Activated T-helper 17 cell treated with anti-CD3 and anti-CD28 coated beads, Interleukin-2, amount 50 U/mL, for 72 hours (primary cell): ENCODE results near the gene CTNNA3. TPM values are rescaled to one million over a fixed set of nuclear protein-coding genes. Genes with fewer than 3 reads are reported as not detected.

Experiments
- ATAC-seq: fragments of 150-1000 bp; cut with Tn5 transposase; replicated peaks from 2 replicates; pipeline ENCODE4 v1.10.0; 2021; ENCODE audit warnings: mild to moderate bottlenecking, moderate library complexity
- H3K27ac Mint-ChIP-seq: one replicate; pipeline ENCODE4 v1.8.0; 2022; ENCODE audit warnings: mixed read lengths
- H3K27me3 Mint-ChIP-seq: one replicate; pipeline ENCODE4 v1.8.0; 2022; ENCODE audit warnings: mixed read lengths
- H3K36me3 Mint-ChIP-seq: one replicate; pipeline ENCODE4 v1.8.0; 2022; ENCODE audit warnings: low read depth, mild to moderate bottlenecking, mixed read lengths
- H3K4me1 Mint-ChIP-seq: one replicate; pipeline ENCODE4 v1.8.0; 2022; ENCODE audit warnings: mixed read lengths
- H3K4me3 Mint-ChIP-seq: one replicate; pipeline ENCODE4 v1.8.0; 2022; ENCODE audit warnings: mild to moderate bottlenecking, mixed read lengths
- H3K9me3 Mint-ChIP-seq: one replicate; pipeline ENCODE4 v1.8.0; 2022; ENCODE audit warnings: mixed read lengths
- total RNA-seq, 2 donors: library from RNA; stranded (reverse); gene quantifications; one replicate each; pipeline ENCODE4 v1.2.3, GENCODE V29; 2022

The CTNNA3 gene
- total RNA-seq, 2 donors from 2014 or later = 5.7 TPM; not detected in 1

DNA sequence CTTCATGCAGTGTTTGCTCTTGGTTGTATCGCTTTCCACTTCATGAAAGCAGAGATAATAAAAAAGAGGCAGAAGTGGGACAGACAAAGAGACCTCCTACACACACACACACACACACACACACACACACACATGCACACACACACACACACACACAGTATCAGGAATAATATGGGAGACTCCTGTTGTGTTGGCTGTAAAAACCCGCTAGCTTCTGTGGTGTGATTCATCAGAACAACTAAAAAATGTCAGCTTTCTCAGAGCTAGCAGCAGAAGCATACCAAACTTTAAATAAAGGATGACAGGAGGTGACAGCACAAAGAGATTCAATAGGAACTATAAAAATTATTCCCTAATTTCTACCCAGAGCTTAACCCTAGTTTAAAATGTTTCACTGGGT, 918.3 kb downstream of the CTNNA3 start:
- peaks cover 3% of the 10 kb centered on the region for H3K9me3 Mint-ChIP-seq
- no peak overlapping the region for H3K27ac Mint-ChIP-seq
- H3K4me1 Mint-ChIP-seq = no peaks in the 10 kb centered on the region
- no peaks in the 10 kb centered on the region for H3K27me3 Mint-ChIP-seq
- no peaks in the 10 kb centered on the region for H3K36me3 Mint-ChIP-seq
- no peak for ATAC-seq
- H3K4me3 Mint-ChIP-seq = no peak overlapping the region

- Mint-ChIP-seq H3K4me1 (no peaks in the 10 kb centered on the region), H3K9me3 (no peaks in the 10 kb centered on the region), H3K4me3 (no peak overlapping the region), H3K27ac (no peak overlapping the region), H3K36me3 (no peaks in the 10 kb centered on the region), H3K27me3 (peaks cover 3% of the 10 kb centered on the region)
- ATAC-seq = no peak
These were observed 922.5 kb downstream of the CTNNA3 start for GRCh38 chr10:66773472-66773817.

GRCh38 chr10:66772548-66773471, 923.2 kb downstream of the CTNNA3 start:
- no peak for ATAC-seq
- H3K9me3 Mint-ChIP-seq = no peaks in the 10 kb centered on the region
- H3K27me3 Mint-ChIP-seq = peaks cover 3% of the 10 kb centered on the region
- no peak overlapping the region for H3K4me3 Mint-ChIP-seq
- no peaks in the 10 kb centered on the region for H3K4me1 Mint-ChIP-seq
- H3K27ac Mint-ChIP-seq = no peak overlapping the region
- no peaks in the 10 kb centered on the region for H3K36me3 Mint-ChIP-seq

- H3K27ac Mint-ChIP-seq = no peak overlapping the region
- no peaks in the 10 kb centered on the region for H3K9me3 Mint-ChIP-seq
- H3K27me3 Mint-ChIP-seq = peaks cover 3% of the 10 kb centered on the region
- H3K4me3 Mint-ChIP-seq = no peak overlapping the region
- ATAC-seq = no peak
- no peaks in the 10 kb centered on the region for H3K36me3 Mint-ChIP-seq
- H3K4me1 Mint-ChIP-seq = no peaks in the 10 kb centered on the region
These were observed 928.3 kb downstream of the CTNNA3 start for GRCh38 chr10:66767707-66768106.

DNA sequence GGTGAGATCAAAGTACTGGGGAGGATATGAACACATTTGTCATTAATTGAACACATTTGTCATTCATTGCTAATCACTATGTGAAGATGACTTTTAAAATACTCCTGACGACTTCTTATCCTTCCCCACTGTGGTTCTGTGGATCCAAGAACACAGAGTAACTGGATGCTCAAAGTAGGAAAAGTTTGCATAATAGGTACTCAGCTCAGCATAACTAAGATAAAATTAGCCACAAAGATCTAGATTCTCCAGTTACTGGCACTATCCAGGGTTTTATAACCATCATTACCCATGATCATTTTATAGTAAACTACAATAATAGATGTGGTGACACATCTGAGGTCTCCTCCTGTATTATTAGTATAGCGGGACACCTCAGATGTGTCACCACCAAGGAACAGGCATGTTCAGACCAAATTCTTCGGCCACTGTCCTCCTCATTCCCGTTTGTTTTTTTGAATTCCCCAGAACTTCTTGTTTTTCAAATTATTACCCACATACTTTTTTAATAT, 933.7 kb downstream of the CTNNA3 start:
- Mint-ChIP-seq H3K36me3 (no peaks in the 10 kb centered on the region), H3K27ac (no peak overlapping the region), H3K4me1 (no peaks in the 10 kb centered on the region), H3K4me3 (no peak overlapping the region), H3K27me3 (no peaks in the 10 kb centered on the region), H3K9me3 (no peaks in the 10 kb centered on the region)
- ATAC-seq = no peak

- Mint-ChIP-seq H3K4me1 (no peaks in the 10 kb centered on the region), H3K27me3 (no peaks in the 10 kb centered on the region), H3K4me3 (no peak overlapping the region), H3K36me3 (no peaks in the 10 kb centered on the region), H3K27ac (no peak overlapping the region), H3K9me3 (no peaks in the 10 kb centered on the region)
- ATAC-seq = no peak
These were observed 935.1 kb downstream of the CTNNA3 start for GRCh38 chr10:66760941-66761340.

DNA sequence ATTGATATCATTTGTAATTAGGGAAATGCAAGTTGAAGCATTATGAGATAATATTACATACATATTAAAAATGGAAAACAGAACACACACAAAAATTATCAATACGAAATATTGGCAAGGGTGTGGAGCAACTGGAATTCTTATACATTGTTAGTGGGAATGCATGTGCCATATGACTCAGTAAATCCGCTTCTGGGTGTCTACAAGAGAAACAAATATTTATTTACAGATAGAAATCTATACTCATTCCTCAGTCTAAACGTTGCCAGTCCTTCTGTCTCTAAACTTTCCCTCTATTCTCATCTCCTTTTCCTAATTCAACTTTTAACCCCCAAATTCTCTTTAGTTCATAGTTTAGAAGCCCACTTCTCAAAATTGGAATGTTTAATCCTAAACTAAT, 940.5 kb downstream of the CTNNA3 start:
- Mint-ChIP-seq H3K36me3 (no peaks in the 10 kb centered on the region), H3K4me3 (no peak overlapping the region), H3K4me1 (no peaks in the 10 kb centered on the region), H3K9me3 (no peaks in the 10 kb centered on the region), H3K27ac (no peak overlapping the region), H3K27me3 (no peaks in the 10 kb centered on the region)
- ATAC-seq = no peak

DNA sequence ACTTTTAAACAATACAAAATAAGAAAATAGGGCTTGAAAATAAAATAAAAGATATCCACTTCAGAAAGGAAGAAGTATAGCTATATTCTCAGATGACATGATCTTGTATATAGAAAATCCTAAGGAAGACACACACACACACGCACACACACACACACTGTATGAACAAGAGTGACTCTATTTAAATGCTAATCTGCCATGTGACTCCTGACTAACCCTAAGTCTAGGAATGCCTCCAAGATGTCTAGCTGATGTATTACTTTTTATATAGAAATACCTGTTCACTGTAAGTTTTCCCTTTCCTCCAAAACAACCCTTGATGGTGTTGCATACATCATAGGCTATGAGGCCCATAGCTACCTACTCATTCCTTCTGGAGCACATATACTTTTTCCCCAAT, 943.3 kb downstream of the CTNNA3 start:
- no peak overlapping the region for H3K4me3 Mint-ChIP-seq
- ATAC-seq = no peak
- no peaks in the 10 kb centered on the region for H3K4me1 Mint-ChIP-seq
- no peaks in the 10 kb centered on the region for H3K36me3 Mint-ChIP-seq
- peaks cover 3% of the 10 kb centered on the region for H3K9me3 Mint-ChIP-seq
- no peaks in the 10 kb centered on the region for H3K27me3 Mint-ChIP-seq
- H3K27ac Mint-ChIP-seq = no peak overlapping the region

DNA sequence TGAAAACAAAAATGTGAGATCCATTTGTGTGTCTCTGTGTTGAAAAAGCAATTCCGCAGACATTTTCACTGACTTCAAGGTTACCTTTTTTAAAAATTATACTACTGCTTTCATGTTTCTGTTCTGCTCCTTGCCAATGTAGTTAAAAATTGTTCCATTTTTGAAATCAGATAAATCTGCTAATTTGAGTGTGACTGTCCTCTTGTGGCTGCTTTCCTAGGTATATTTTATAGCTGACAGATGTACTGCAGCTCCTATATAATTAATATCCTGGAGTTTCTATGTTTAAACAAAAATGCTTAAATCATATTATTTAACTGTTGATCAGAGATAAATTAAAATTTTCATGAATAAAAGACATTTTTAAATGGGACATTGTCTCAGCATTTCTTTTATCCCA, 947.8 kb downstream of the CTNNA3 start:
- H3K27ac Mint-ChIP-seq = no peak overlapping the region
- H3K36me3 Mint-ChIP-seq = no peaks in the 10 kb centered on the region
- H3K4me3 Mint-ChIP-seq = no peak overlapping the region
- no peaks in the 10 kb centered on the region for H3K27me3 Mint-ChIP-seq
- H3K9me3 Mint-ChIP-seq = peaks cover 3% of the 10 kb centered on the region
- no peak for ATAC-seq
- no peaks in the 10 kb centered on the region for H3K4me1 Mint-ChIP-seq

- H3K4me1 Mint-ChIP-seq = no peaks in the 10 kb centered on the region
- ATAC-seq = peak; percentile 18
- no peak overlapping the region for H3K4me3 Mint-ChIP-seq
- H3K9me3 Mint-ChIP-seq = peaks cover 3% of the 10 kb centered on the region
- H3K27me3 Mint-ChIP-seq = no peaks in the 10 kb centered on the region
- H3K36me3 Mint-ChIP-seq = no peaks in the 10 kb centered on the region
- H3K27ac Mint-ChIP-seq = no peak overlapping the region
These were observed 948.5 kb downstream of the CTNNA3 start for GRCh38 chr10:66747451-66747850.

DNA sequence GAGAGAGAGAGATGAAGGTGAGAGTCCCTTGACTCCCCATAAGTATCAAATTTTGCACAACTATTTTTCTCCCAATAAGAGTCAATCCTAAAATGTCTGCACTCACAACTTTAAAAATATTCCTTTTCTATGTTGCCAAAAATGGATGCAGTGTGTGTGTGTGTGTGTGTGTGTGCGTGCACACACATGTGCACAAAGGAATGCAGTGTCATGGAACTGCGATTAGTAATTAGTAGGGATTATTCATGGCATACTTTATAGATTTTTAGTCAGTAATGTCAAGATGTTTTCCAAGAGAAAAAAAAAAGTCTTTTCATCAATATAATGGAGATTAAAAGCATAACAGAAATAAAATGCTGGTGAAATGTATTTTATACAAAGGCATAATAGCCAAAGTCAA, 949.3 kb downstream of the CTNNA3 start:
- Mint-ChIP-seq H3K4me3 (no peak overlapping the region), H3K27ac (no peak overlapping the region), H3K4me1 (no peaks in the 10 kb centered on the region), H3K27me3 (no peaks in the 10 kb centered on the region), H3K36me3 (no peaks in the 10 kb centered on the region), H3K9me3 (peaks cover 3% of the 10 kb centered on the region)
- ATAC-seq = no peak

DNA sequence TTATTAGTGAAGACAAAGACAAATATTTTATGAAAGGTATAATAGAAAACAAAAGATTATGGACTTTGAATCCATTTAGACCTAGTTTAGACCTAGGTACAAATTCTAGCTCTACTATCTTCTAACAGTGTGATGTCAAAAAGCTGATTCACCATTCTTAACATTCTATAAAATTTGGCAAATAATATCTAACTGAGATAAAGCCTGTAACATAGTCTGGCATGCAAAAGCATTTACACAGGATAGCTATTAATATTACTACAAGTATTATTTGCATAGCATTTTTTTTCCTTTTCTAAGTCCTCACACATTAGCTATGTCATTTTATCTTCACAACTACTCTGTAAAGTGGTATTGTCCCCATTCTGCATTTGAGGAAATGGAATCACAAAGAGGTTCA, 949.7 kb downstream of the CTNNA3 start:
- Mint-ChIP-seq H3K4me3 (no peak overlapping the region), H3K27ac (no peak overlapping the region), H3K27me3 (no peaks in the 10 kb centered on the region), H3K4me1 (no peaks in the 10 kb centered on the region), H3K9me3 (peaks cover 3% of the 10 kb centered on the region), H3K36me3 (no peaks in the 10 kb centered on the region)
- no peak for ATAC-seq

DNA sequence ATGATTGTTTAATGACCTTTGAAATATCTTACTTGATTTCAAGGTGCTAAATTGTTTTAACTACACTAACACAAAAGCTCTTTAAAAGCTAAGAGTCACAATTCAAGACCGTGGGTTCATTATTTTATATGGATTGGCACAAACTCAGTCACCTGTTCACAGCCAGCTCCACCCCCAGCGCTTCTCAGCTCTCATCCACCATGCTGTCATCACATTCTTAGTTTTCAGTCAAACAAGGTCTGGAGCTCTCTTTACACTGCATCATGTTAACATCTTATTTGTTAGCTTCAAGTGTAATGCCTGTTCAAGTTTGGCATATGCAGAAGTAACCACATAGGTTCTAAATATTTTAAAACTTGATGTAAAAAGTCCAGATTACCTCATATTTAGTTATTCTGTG, 951.1 kb downstream of the CTNNA3 start:
- Mint-ChIP-seq H3K4me1 (no peaks in the 10 kb centered on the region), H3K9me3 (peaks cover 3% of the 10 kb centered on the region), H3K36me3 (no peaks in the 10 kb centered on the region), H3K27ac (no peak overlapping the region), H3K4me3 (no peak overlapping the region), H3K27me3 (no peaks in the 10 kb centered on the region)
- no peak for ATAC-seq

DNA sequence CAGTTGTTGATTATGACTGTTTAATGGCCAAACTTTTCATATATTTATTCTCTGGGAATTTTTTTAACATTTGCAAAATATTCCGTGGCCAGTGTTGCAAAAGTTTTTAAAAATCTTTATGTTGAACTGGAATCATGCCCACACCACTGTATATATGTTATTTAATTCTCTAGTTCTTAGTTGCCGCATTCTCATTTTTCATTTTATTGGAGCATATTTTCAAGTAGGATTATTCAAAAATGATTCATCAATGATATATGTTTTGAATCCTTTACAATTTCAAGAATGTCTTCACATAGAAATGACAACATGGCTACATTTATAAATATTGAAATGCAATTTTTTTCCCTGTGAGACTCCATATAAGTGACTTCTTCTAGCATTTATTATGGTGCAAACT, 958.8 kb downstream of the CTNNA3 start:
- H3K4me3 Mint-ChIP-seq = no peak overlapping the region
- no peak for ATAC-seq
- no peaks in the 10 kb centered on the region for H3K4me1 Mint-ChIP-seq
- no peak overlapping the region for H3K27ac Mint-ChIP-seq
- H3K9me3 Mint-ChIP-seq = peaks cover 6% of the 10 kb centered on the region
- no peaks in the 10 kb centered on the region for H3K27me3 Mint-ChIP-seq
- no peaks in the 10 kb centered on the region for H3K36me3 Mint-ChIP-seq

DNA sequence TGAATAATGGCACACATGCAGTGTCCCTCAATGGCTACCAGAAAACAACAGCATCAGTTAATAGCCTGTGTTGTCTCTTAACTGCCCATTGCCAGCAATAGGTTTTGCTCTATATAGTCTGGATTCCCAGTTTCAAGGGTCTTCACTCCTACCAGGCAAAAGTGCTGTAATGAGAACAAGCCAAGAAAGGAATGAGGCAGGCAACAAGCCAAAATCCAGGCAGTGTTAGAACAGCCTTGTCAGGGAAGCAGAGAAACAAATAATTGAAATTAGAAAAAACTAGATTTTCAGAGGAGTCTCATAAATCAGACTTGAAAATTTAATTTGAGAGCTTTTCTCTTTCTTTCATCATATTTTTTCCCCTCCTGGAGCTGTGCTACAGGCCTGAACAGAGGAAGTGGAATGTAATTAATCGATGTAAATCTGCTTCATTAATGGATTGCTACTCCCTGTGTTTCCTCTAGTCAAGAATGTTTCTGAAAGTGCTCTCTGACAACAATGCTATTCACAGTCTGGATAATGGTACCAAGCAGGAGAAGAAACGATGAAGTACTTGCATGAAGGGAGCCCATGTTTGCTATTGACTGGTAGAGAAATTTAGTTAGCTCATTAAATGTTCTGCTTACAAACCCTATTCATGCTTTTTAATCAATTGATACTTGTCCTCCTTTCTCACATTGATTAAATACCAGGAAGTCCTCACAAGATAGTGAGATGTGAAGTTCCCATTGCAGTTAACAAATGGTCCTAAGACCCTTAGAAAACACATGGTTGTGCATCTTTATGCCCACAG, 972.2 kb downstream of the CTNNA3 start:
- Mint-ChIP-seq H3K4me3 (no peak overlapping the region), H3K4me1 (no peaks in the 10 kb centered on the region), H3K27ac (no peak overlapping the region), H3K9me3 (no peaks in the 10 kb centered on the region), H3K36me3 (no peaks in the 10 kb centered on the region), H3K27me3 (no peaks in the 10 kb centered on the region)
- ATAC-seq = no peak
